ENCODE measurements around the gene LSAMP.

DNA sequence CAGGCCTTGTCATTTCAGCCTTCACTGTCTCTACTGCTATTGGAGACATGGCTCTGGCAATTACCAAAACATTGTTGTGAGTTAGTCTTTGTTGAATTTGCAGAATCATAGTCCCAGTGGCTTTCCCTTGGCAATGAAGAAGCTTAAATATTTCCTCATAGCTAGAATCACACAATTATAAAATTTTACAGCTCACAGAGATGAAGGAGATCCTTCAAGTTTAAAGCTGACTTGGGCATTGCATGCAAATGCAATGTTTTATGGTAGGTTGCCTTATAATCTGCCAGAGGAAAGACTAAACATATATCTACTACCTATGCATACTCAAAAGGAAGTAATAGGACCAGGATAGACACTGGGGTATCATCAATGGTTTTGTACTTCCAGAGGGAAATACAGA is 90.9 kb downstream of the LSAMP start:
- TF ChIP-seq, protein P1, sequence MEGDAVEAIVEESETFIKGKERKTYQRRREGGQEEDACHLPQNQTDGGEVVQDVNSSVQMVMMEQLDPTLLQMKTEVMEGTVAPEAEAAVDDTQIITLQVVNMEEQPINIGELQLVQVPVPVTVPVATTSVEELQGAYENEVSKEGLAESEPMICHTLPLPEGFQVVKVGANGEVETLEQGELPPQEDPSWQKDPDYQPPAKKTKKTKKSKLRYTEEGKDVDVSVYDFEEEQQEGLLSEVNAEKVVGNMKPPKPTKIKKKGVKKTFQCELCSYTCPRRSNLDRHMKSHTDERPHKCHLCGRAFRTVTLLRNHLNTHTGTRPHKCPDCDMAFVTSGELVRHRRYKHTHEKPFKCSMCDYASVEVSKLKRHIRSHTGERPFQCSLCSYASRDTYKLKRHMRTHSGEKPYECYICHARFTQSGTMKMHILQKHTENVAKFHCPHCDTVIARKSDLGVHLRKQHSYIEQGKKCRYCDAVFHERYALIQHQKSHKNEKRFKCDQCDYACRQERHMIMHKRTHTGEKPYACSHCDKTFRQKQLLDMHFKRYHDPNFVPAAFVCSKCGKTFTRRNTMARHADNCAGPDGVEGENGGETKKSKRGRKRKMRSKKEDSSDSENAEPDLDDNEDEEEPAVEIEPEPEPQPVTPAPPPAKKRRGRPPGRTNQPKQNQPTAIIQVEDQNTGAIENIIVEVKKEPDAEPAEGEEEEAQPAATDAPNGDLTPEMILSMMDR (conservative IDR thresholded peaks at IDR 0.05; ENCODE audit: low read length), result no peak
- no peak for TF ChIP-seq EZH2phosphoT487 (IDR thresholded peaks at IDR 0.05; ENCODE audit: borderline replicate concordance)
